ENCODE results near the gene ST6GALNAC4.

ST6GALNAC4 gene

GRCh38 chr9:127931092-127931881 is 14.4 kb upstream of the ST6GALNAC4 start:
- FAIRE-seq, result no peak
- no peak for DNase-seq (ENCODE audit: insufficient read length, low spot score)

- DNase-seq (ENCODE audit: insufficient read length, low spot score) (peak; percentile 93), FAIRE-seq (peak; percentile 56)
Observed at GRCh38 chr9:127930231-127931091, 13.6 kb upstream of the ST6GALNAC4 start, which contains the start of gene PIP5KL1. Gene PIP5KL1 (minus strand): TSS chr9:127930777. CDS start chr9:127930752, 25 bp downstream.

GRCh38 chr9:127929625-127929979 is 12.8 kb upstream of the ST6GALNAC4 start:
- no peak for FAIRE-seq
- no peak for DNase-seq (ENCODE audit: insufficient read length, low spot score)

- FAIRE-seq (no peak), DNase-seq (ENCODE audit: insufficient read length, low spot score) (no peak)
Observed at GRCh38 chr9:127928676-127929624, 12.1 kb upstream of the ST6GALNAC4 start.

- no peak for DNase-seq (ENCODE audit: insufficient read length, low spot score)
- FAIRE-seq, result no peak
Observed at GRCh38 chr9:127927988-127928675, 11.3 kb upstream of the ST6GALNAC4 start.

- DNase-seq (ENCODE audit: insufficient read length, low spot score) (no peak), FAIRE-seq (no peak)
Observed at GRCh38 chr9:127927201-127927987, 10.6 kb upstream of the ST6GALNAC4 start.

GRCh38 chr9:127926906-127927200 is 10.0 kb upstream of the ST6GALNAC4 start:
- FAIRE-seq (no peak), DNase-seq (ENCODE audit: insufficient read length, low spot score) (no peak)

GRCh38 chr9:127925959-127926905 is 9.4 kb upstream of the ST6GALNAC4 start:
- FAIRE-seq (no peak), DNase-seq (ENCODE audit: insufficient read length, low spot score) (no peak)

- no peak for FAIRE-seq
- DNase-seq (ENCODE audit: insufficient read length, low spot score), result no peak
Observed at GRCh38 chr9:127924736-127925444, 8.0 kb upstream of the ST6GALNAC4 start.

GRCh38 chr9:127923771-127924170 is 6.9 kb upstream of the ST6GALNAC4 start:
- FAIRE-seq (no peak), DNase-seq (ENCODE audit: insufficient read length, low spot score) (no peak)

GRCh38 chr9:127923046-127923445 is 6.2 kb upstream of the ST6GALNAC4 start:
- FAIRE-seq, result no peak
- DNase-seq (ENCODE audit: insufficient read length, low spot score), result no peak

- peak; percentile 85 for DNase-seq (ENCODE audit: insufficient read length, low spot score)
- peak; percentile 57 for FAIRE-seq
Observed at GRCh38 chr9:127921557-127922120, 4.8 kb upstream of the ST6GALNAC4 start.

- FAIRE-seq, result no peak
- no peak for DNase-seq (ENCODE audit: insufficient read length, low spot score)
Observed at GRCh38 chr9:127920794-127921193, 4.0 kb upstream of the ST6GALNAC4 start.

- FAIRE-seq (no peak), DNase-seq (ENCODE audit: insufficient read length, low spot score) (no peak)
Observed at GRCh38 chr9:127919253-127919815, 2.5 kb upstream of the ST6GALNAC4 start.

GRCh38 chr9:127918183-127919107 is 1.6 kb upstream of the ST6GALNAC4 start:
- FAIRE-seq, result no peak

GRCh38 chr9:127917603-127918002 is 762 bp upstream of the ST6GALNAC4 start:
- FAIRE-seq (peak; percentile 83), DNase-seq (ENCODE audit: insufficient read length, low spot score) (no peak)

More at GRCh38 chr9:127918183-127919107, 1.6 kb upstream of the ST6GALNAC4 start:
- no peak for DNase-seq (ENCODE audit: insufficient read length, low spot score)

Measured in GM19239 (cell line).